H1 (cell line): ENCODE results near the gene EVPLL. TPM values are rescaled to one million over a fixed set of nuclear protein-coding genes. Genes with fewer than 3 reads are reported as not detected.

Experiments used
- CTCF ChIA-PET: fragments of 300-600 bp; sonication (Branson Sonifier 250); formaldehyde crosslinking; loops from one replicate; lab custom pipeline; 2021; ENCODE audit not compliant: partially characterized antibody; lab: Charles Lee
- POLR2A ChIA-PET: fragments of 300-600 bp; sonication (Branson Sonifier 250); formaldehyde crosslinking; loops from one replicate; lab custom pipeline; 2021; ENCODE audit warnings: inconsistent platforms; ENCODE audit not compliant: partially characterized antibody; lab: Charles Lee
- DNase-seq, 2 experiments: peaks; one replicate each; pipeline versions ENCODE4 v3.0.0 to v3.0.0-alpha.2; 2010 to 2022; ENCODE audit warnings: low spot score in 2 of 2, low read depth in 1 of 2, mixed read lengths in 1 of 2
- FAIRE-seq: peaks from 2 replicates; lab custom pipeline; 2011; peaks lifted over from hg19 to GRCh38; lab: Jason Lieb, UNC
- H2AFZ ChIP-seq: 2 replicates; pipeline ENCODE4 v1.8.1; 2012; ENCODE audit warnings: low read length, inconsistent platforms
- H2AK5ac ChIP-seq: 2 replicates; pipeline ENCODE4 v1.6.1; 2013; ENCODE audit warnings: low read depth, low read length
- H2BK120ac ChIP-seq: replicated peaks from 2 replicates; pipeline ENCODE3; 2013; ENCODE audit warnings: low read depth, low read length, inconsistent platforms
- H2BK12ac ChIP-seq: 2 replicates; pipeline ENCODE4 v1.6.1; 2013; ENCODE audit warnings: low read depth, low read length
- H2BK15ac ChIP-seq: 2 replicates; pipeline ENCODE4 v1.6.1; 2013; ENCODE audit warnings: low read length
- H2BK20ac ChIP-seq: 2 replicates; pipeline ENCODE4 v1.6.1; 2013; ENCODE audit warnings: low read length
- H2BK5ac ChIP-seq: 2 replicates; pipeline ENCODE4 v1.6.1; 2013; ENCODE audit warnings: low read depth, low read length
- H3K14ac ChIP-seq: 2 replicates; pipeline ENCODE4 v1.6.1; 2013; ENCODE audit warnings: inconsistent platforms; ENCODE audit not compliant: insufficient read length
- H3K18ac ChIP-seq: 2 replicates; pipeline ENCODE4 v1.6.1; 2013; ENCODE audit warnings: low read length; ENCODE audit errors: extremely low read depth
- H3K23ac ChIP-seq: 2 replicates; pipeline ENCODE4 v1.6.1; 2013; ENCODE audit warnings: inconsistent platforms; ENCODE audit not compliant: insufficient read length
- H3K23me2 ChIP-seq: 2 replicates; pipeline ENCODE4 v1.6.1; 2013; ENCODE audit warnings: low read depth, low read length
- H3K27ac ChIP-seq: 2 replicates; pipeline ENCODE4 v1.6.1; 2011; ENCODE audit warnings: low read depth, low read length, inconsistent platforms
- H3K27me3 ChIP-seq, 4 experiments: replicated peaks in 1 of 4; 1 replicate in 1 of 4; 2 replicates in 3 of 4; pipeline versions ENCODE4 v1.6.1 to v1.8.1; 2011 to 2013; ENCODE audit warnings: low read length in 3 of 4, mild to moderate bottlenecking in 3 of 4, inconsistent platforms in 2 of 4, mixed read lengths in 2 of 4, moderate library complexity in 1 of 4; ENCODE audit not compliant: control insufficient read depth in 3 of 4, insufficient read depth in 3 of 4; ENCODE audit errors: extremely low read depth in 1 of 4
- H3K36me3 ChIP-seq, 4 experiments: 2 replicates each; pipeline versions ENCODE4 v1.6.1 to v1.8.1; 2011 to 2013; ENCODE audit warnings: mild to moderate bottlenecking in 4 of 4, low read length in 3 of 4, moderate library complexity in 2 of 4, control low read depth in 1 of 4, inconsistent platforms in 1 of 4; ENCODE audit not compliant: insufficient read depth in 4 of 4, control insufficient read depth in 2 of 4
- H3K4ac ChIP-seq: replicated peaks from 2 replicates; pipeline ENCODE3; 2013; ENCODE audit warnings: low read length, low read depth, mixed read lengths, inconsistent platforms; ENCODE audit not compliant: insufficient read length
- H3K4me1 ChIP-seq, 4 experiments: replicated peaks in 1 of 4; 1 replicate in 1 of 4; 2 replicates in 3 of 4; pipeline versions ENCODE4 v1.6.1 to v1.8.1; 2011 to 2013; ENCODE audit warnings: low read length in 3 of 4, inconsistent platforms in 2 of 4, mixed read lengths in 1 of 4; ENCODE audit not compliant: insufficient read depth in 4 of 4, control insufficient read depth in 3 of 4
- H3K4me2 ChIP-seq, 2 experiments: 2 replicates each; pipeline versions ENCODE4 v1.6.1 to v1.8.1; 2011 to 2013; ENCODE audit warnings: low read depth in 2 of 2, low read length in 2 of 2, control low read depth in 1 of 2, inconsistent platforms in 1 of 2, mild to moderate bottlenecking in 1 of 2; ENCODE audit not compliant: insufficient read depth in 1 of 2
- H3K4me3 ChIP-seq, 4 experiments: fragments of 200-600, 300-600 bp in 1 of 4; sonication (generic), shearing (Covaris generic), sonication (Bioruptor Twin) in 1 of 4; 2 replicates each; pipeline versions ENCODE4 v1.5.1 to v1.8.1; 2011 to 2016; ENCODE audit warnings: low read length in 4 of 4, low read depth in 3 of 4, control low read depth in 2 of 4, inconsistent platforms in 2 of 4, mild to moderate bottlenecking in 2 of 4, mixed read lengths in 1 of 4, moderate library complexity in 1 of 4; ENCODE audit not compliant: insufficient read depth in 2 of 4; ENCODE audit errors: extremely low read depth in 1 of 4
- H3K56ac ChIP-seq: replicated peaks from 2 replicates; pipeline ENCODE3; 2013; ENCODE audit warnings: low read depth, mild to moderate bottlenecking, mixed read lengths, low read length, inconsistent platforms; ENCODE audit not compliant: insufficient read length
- H3K79me1 ChIP-seq: 2 replicates; pipeline ENCODE4 v1.6.1; 2013; ENCODE audit warnings: low read depth, low read length, control low read depth
- H3K79me2 ChIP-seq, 2 experiments: 2 replicates each; pipeline versions ENCODE4 v1.6.1 to v1.8.1; 2012 to 2013; ENCODE audit warnings: low read length in 2 of 2, mild to moderate bottlenecking in 2 of 2, inconsistent platforms in 1 of 2; ENCODE audit not compliant: insufficient read depth in 2 of 2, control insufficient read depth in 1 of 2
- H3K9ac ChIP-seq, 4 experiments: replicated peaks in 1 of 4; 1 replicate in 1 of 4; 2 replicates in 3 of 4; pipeline versions ENCODE4 v1.6.1 to v1.8.1; 2011 to 2013; ENCODE audit warnings: low read depth in 3 of 4, low read length in 3 of 4, control low read depth in 2 of 4, mild to moderate bottlenecking in 2 of 4, moderate library complexity in 2 of 4, inconsistent platforms in 1 of 4; ENCODE audit errors: extremely low read depth in 1 of 4
- H3K9me3 ChIP-seq, 2 experiments: 2 replicates each; pipeline versions ENCODE4 v1.6.1 to v1.8.1; 2012 to 2013; ENCODE audit warnings: mild to moderate bottlenecking in 2 of 2, moderate library complexity in 2 of 2, control low read depth in 1 of 2, inconsistent platforms in 1 of 2, low read depth in 1 of 2, low read length in 1 of 2, mixed read lengths in 1 of 2; ENCODE audit not compliant: insufficient read depth in 2 of 2
- H4K20me1 ChIP-seq, 2 experiments: replicated peaks in 1 of 2; 2 replicates each; pipeline versions ENCODE3 to v1.8.1; 2011 to 2013; ENCODE audit warnings: inconsistent platforms in 2 of 2, low read length in 2 of 2, mild to moderate bottlenecking in 1 of 2; ENCODE audit not compliant: insufficient read depth in 2 of 2, control insufficient read depth in 1 of 2
- H4K5ac ChIP-seq: 2 replicates; pipeline ENCODE4 v1.6.1; 2013; ENCODE audit warnings: low read length, low read depth, mixed read lengths, inconsistent platforms; ENCODE audit not compliant: insufficient read length
- H4K8ac ChIP-seq: 2 replicates; pipeline ENCODE4 v1.8.0; 2013; ENCODE audit warnings: mild to moderate bottlenecking, moderate library complexity, low read length, inconsistent platforms; ENCODE audit not compliant: insufficient read depth; ENCODE audit errors: extremely low read depth
- H4K91ac ChIP-seq: replicated peaks from 2 replicates; pipeline ENCODE3; 2013; ENCODE audit warnings: low read length, mixed read lengths, inconsistent platforms; ENCODE audit not compliant: insufficient read length
- ASH2L ChIP-seq: fragments of 200-600, 300-600 bp; sonication (generic); IDR thresholded peaks from one replicate; pipeline ENCODE4 v1.7.1; 2017; ENCODE audit warnings: low read length
- CBX5 ChIP-seq: fragments of 300-800, 300-1000 bp; sonication (generic); IDR thresholded peaks from 2 replicates; pipeline ENCODE4 v1.7.1; 2016; ENCODE audit warnings: antibody characterized with exemption, low read length, low read depth
- CHD1 ChIP-seq: IDR thresholded peaks from 2 replicates; pipeline ENCODE4 v1.6.1; 2012; ENCODE audit warnings: low read depth, low read length, improper control_type of control experiment
- CHD2 ChIP-seq: IDR thresholded peaks from 2 replicates; pipeline ENCODE4 v1.6.1; 2012; ENCODE audit warnings: low read length, improper control_type of control experiment
- EP300 ChIP-seq, 2 experiments: IDR thresholded peaks; 1 replicate in 1 of 2; 2 replicates in 1 of 2; pipeline ENCODE4 v1.6.1; 2011 to 2012; ENCODE audit warnings: low read depth in 2 of 2, low read length in 2 of 2, mild to moderate bottlenecking in 2 of 2, borderline replicate concordance in 1 of 2, inconsistent platforms in 1 of 2, moderate library complexity in 1 of 2
- GABPA ChIP-seq: IDR thresholded peaks from 2 replicates; pipeline ENCODE4 v1.6.1; 2011; ENCODE audit warnings: mild to moderate bottlenecking, low read length, moderate library complexity, borderline replicate concordance; ENCODE audit not compliant: insufficient read depth
- SUZ12 ChIP-seq: fragments of 200-600 bp; sonication (generic); IDR thresholded peaks from 2 replicates; pipeline ENCODE4 v1.6.1; 2012; ENCODE audit warnings: mild to moderate bottlenecking, inconsistent platforms, low read length, moderate library complexity, mixed read lengths
- TAF1 ChIP-seq: IDR thresholded peaks from 2 replicates; pipeline ENCODE4 v1.6.1; 2011; ENCODE audit warnings: mild to moderate bottlenecking, low read depth, low read length
- WGBS, 2 experiments: shearing (Covaris generic) in 1 of 2; methylation state at CpG; one replicate each; pipeline versions ENCODE4 v1.1.6 to v1.1.7; 2013 to 2015; ENCODE audit warnings: low lambda C conversion rate in 2 of 2, mixed read lengths in 2 of 2, inconsistent platforms in 1 of 2, low coverage in 1 of 2, missing lambda C conversion rate in 1 of 2; ENCODE audit not compliant: insufficient replicate concordance in 2 of 2, insufficient coverage in 1 of 2, insufficient read length in 1 of 2; ENCODE audit errors: extremely low coverage in 1 of 2, missing lambda C conversion rate in 1 of 2; 5-methylcytosine and 5-hydroxymethylcytosine counted together
- polyA plus RNA-seq, 7 experiments: library from polyadenylated mRNA; depleted of rRNA in 3 of 7; stranded (reverse) in 5 of 7; unstranded in 2 of 7; fragments of >200 nt in 5 of 7; fragments of 200-250 nt in 2 of 7; gene quantifications; 1 replicate in 5 of 7; 2 replicates in 1 of 7; 4 replicates in 1 of 7; pipeline versions ENCODE4 v1.2.1 to v1.2.3, GENCODE V29; 2011 to 2013; ENCODE audit warnings: missing spikeins in 2 of 7, mixed read lengths in 2 of 7
- total RNA-seq: library from RNA; stranded (reverse); fragmentation: NEBNext Ultra II Directional; extraction: Animal tissue kit (Norgen Biotek cat#: 25700); gene quantifications from 2 replicates; pipeline ENCODE4 v1.2.1, GENCODE V29; 2021
- TF ChIP-seq, protein P1 (sequence below): IDR thresholded peaks from 2 replicates; pipeline ENCODE4 v1.6.1; 2012; ENCODE audit warnings: low read length, inconsistent platforms
- TF ChIP-seq, protein P2 (sequence below): IDR thresholded peaks from 2 replicates; pipeline ENCODE4 v1.6.1; 2011; ENCODE audit warnings: low read length, improper control_type of control experiment

EVPLL gene
- total and polyA plus RNA-seq, 2 of the 8 experiments (the other 6 are each of a cell fraction or from before 2014, with no cell fraction given), result 0.06 TPM; not detected in 1

DNA sequence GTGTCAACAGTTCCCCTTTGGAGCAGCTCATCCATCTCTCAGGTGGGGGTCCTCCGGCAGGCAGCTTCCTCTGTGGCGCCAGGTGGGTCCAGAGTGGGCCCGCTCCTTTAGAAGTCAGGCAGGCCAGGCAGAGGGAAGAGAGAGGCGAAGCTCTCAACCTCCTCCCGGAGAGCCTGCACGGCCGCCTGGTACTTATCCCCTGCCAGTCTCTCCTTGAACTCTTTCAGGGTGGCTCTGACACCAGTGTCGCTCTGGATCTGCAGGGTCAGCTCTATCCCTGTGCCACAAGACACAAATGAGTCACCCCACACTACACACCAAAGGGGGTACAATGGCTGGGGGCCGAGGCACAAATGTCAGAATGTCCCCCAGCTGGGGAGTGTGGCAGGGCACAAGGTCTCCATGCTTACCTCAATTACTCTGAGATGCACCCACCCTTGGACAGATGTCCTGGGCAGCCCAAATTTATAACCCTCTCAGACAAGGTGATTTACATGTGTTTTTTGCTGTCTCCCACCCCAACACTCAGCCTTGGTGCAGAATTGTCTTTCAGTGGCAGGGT lies 48.9 kb upstream of the EVPLL start:
- Histone ChIP-seq H2BK120ac (no peak overlapping the region), H3K4ac (no peak overlapping the region), H3K18ac (no peak overlapping the region), H3K56ac (no peak overlapping the region), H2BK12ac (no peak overlapping the region), H2BK20ac (no peak overlapping the region), H4K91ac (no peak overlapping the region), H3K27me3 (no peaks in the 10 kb centered on the region), H3K9me3 (no peaks in the 10 kb centered on the region), H3K4me2 (no peak overlapping the region), H3K23me2 (no peaks in the 10 kb centered on the region), H4K20me1 (peaks cover 4 to 6% of the 10 kb centered on the region in 2 experiments), H2BK15ac (no peak overlapping the region), H3K79me2 (no peaks in the 10 kb centered on the region), H3K27ac (no peak overlapping the region), H3K23ac (no peak overlapping the region), H3K14ac (no peak overlapping the region), H2AFZ (no peak overlapping the region), H3K4me1 (no peaks in the 10 kb centered on the region), H3K4me3 (no peak overlapping the region), H2AK5ac (no peak overlapping the region), H2BK5ac (no peak overlapping the region), H3K79me1 (no peaks in the 10 kb centered on the region; the same call in 1 of the 2 replicates), H3K36me3 (peaks cover 20 to 54% (median 30%) of the 10 kb centered on the region in 4 experiments), H3K9ac (no peak overlapping the region), H4K5ac (no peak overlapping the region), H4K8ac (no peak overlapping the region)
- POLR2A ChIA-PET, result interaction anchor here (0.8 to 1.5 kb wide), 10 partner anchors 8 to 146 kb away, joined by 3 to 7 read pairs (median 3); partner anchors contain the start of genes ALKBH5 and SHMT1
- FAIRE-seq (no peak), DNase-seq (no peak)
- CTCF ChIA-PET, result interaction anchor here (0.6 to 7.6 kb wide), 3 partner anchors 7 to 28 kb away, joined by 3 to 58 read pairs (median 3); no protein-coding TSS in a partner anchor
- WGBS, 2 experiments, result 87% methylated on average over 8 of the region's 9 CpGs; no CpG with 5 or more reads in 1 of the 2 experiments
- TF ChIP-seq, protein P1, sequence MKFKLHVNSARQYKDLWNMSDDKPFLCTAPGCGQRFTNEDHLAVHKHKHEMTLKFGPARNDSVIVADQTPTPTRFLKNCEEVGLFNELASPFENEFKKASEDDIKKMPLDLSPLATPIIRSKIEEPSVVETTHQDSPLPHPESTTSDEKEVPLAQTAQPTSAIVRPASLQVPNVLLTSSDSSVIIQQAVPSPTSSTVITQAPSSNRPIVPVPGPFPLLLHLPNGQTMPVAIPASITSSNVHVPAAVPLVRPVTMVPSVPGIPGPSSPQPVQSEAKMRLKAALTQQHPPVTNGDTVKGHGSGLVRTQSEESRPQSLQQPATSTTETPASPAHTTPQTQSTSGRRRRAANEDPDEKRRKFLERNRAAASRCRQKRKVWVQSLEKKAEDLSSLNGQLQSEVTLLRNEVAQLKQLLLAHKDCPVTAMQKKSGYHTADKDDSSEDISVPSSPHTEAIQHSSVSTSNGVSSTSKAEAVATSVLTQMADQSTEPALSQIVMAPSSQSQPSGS, result no peak
- TF ChIP-seq SUZ12 (no peak), CHD1 (no peak), TAF1 (no peak), CBX5 (no peak), ASH2L (no peak), CHD2 (no peak), EP300 (IDR thresholded peaks at IDR 0.05; ENCODE audit: borderline replicate concordance in 1 of 2, low read depth in 2 of 2, low read length in 2 of 2) (no peak), GABPA (no peak)
- TF ChIP-seq, protein P2, sequence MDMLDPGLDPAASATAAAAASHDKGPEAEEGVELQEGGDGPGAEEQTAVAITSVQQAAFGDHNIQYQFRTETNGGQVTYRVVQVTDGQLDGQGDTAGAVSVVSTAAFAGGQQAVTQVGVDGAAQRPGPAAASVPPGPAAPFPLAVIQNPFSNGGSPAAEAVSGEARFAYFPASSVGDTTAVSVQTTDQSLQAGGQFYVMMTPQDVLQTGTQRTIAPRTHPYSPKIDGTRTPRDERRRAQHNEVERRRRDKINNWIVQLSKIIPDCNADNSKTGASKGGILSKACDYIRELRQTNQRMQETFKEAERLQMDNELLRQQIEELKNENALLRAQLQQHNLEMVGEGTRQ, result no peak
